Measurements from ENCODE around the gene KLHL26. TPM values are rescaled to one million over a fixed set of nuclear protein-coding genes. Genes with fewer than 3 reads are reported as not detected.

KLHL26 gene
- total RNA-seq, 2 experiments from 2014 or later, result 13.7 to 19.0 TPM

GRCh38 chr19:18606281-18607225 lies 30.3 kb upstream of the KLHL26 start, which contains the start of gene CRLF1:
TSS of gene CRLF1 (minus strand) at chr19:18606799. CDS start at chr19:18606656, 143 bp downstream.
- no peak within 1 kb of the TSS for H3K27ac ChIP-seq (ENCODE audit: low read depth in 1 of 2, low read length in 2 of 2)
- peaks cover 74 to 76% of the 10 kb centered on the region in 2 experiments for H3K27me3 ChIP-seq (ENCODE audit: control insufficient read depth in 1 of 2, insufficient read depth in 2 of 2, low read length in 2 of 2)
- CTCF ChIA-PET, result no interaction called here
- DNase-seq (no peak), ATAC-seq (ENCODE audit: poor library complexity) (no peak)
- peaks cover 0 to 38% of the 10 kb centered on the region in 2 experiments for H3K9me3 ChIP-seq (ENCODE audit: control insufficient read depth in 1 of 2, insufficient read depth in 1 of 2, low read length in 2 of 2)
- no peak within 1 kb of the TSS for H3K4me3 ChIP-seq (ENCODE audit: low read length)
- no peak for TF ChIP-seq CTCF (IDR thresholded peaks at IDR 0.05)
- POLR2A ChIA-PET, result no interaction called here
- Mint-ChIP-seq H3K4me1 (ENCODE audit: low read depth) (peaks cover 21% of the 10 kb centered on the region), H3K4me3 (no peak within 1 kb of the TSS), H3K9me3 (no peaks in the 10 kb centered on the region), H3K27me3 (peaks cover 72% of the 10 kb centered on the region), H3K36me3 (ENCODE audit: low read depth) (no peaks in the 10 kb centered on the region), H3K27ac (no peak within 1 kb of the TSS)
- H3K4me1 ChIP-seq (ENCODE audit: insufficient read depth, low read length), result peaks cover 44% of the 10 kb centered on the region
- intact Hi-C loops (cut with DNase I, micrococcal nuclease), result no loop called here
- no peaks in the 10 kb centered on the region for H3K36me3 ChIP-seq (ENCODE audit: insufficient read depth, low read length)

GRCh38 chr19:18607226-18608101 lies 29.4 kb upstream of the KLHL26 start:
- H3K9me3 ChIP-seq (ENCODE audit: control insufficient read depth in 1 of 2, insufficient read depth in 1 of 2, low read length in 2 of 2), result peaks cover 0 to 43% of the 10 kb centered on the region in 2 experiments
- peak in 2 of 14 experiments; percentile 23 to 35 for DNase-seq
- Mint-ChIP-seq H3K4me3 (no peak overlapping the region), H3K9me3 (no peaks in the 10 kb centered on the region), H3K4me1 (ENCODE audit: low read depth) (peaks cover 27% of the 10 kb centered on the region), H3K36me3 (ENCODE audit: low read depth) (no peaks in the 10 kb centered on the region), H3K27me3 (peaks cover 72% of the 10 kb centered on the region), H3K27ac (no peak overlapping the region)
- peaks cover 53% of the 10 kb centered on the region for H3K4me1 ChIP-seq (ENCODE audit: insufficient read depth, low read length)
- intact Hi-C loops (cut with DNase I, micrococcal nuclease), result no loop called here
- ChIA-PET POLR2A (no interaction called here), CTCF (no interaction called here)
- no peak overlapping the region for H3K4me3 ChIP-seq (ENCODE audit: low read length)
- no peak overlapping the region for H3K27ac ChIP-seq (ENCODE audit: low read depth in 1 of 2, low read length in 2 of 2)
- H3K27me3 ChIP-seq (ENCODE audit: control insufficient read depth in 1 of 2, insufficient read depth in 2 of 2, low read length in 2 of 2), result peaks cover 77 to 83% of the 10 kb centered on the region in 2 experiments
- no peaks in the 10 kb centered on the region for H3K36me3 ChIP-seq (ENCODE audit: insufficient read depth, low read length)
- TF ChIP-seq CTCF (IDR thresholded peaks at IDR 0.05), result no peak
- ATAC-seq (ENCODE audit: poor library complexity), result no peak

GRCh38 chr19:18608102-18608804 lies 28.6 kb upstream of the KLHL26 start:
- no peaks in the 10 kb centered on the region for H3K36me3 Mint-ChIP-seq (ENCODE audit: low read depth)
- peaks cover 25% of the 10 kb centered on the region for H3K4me1 Mint-ChIP-seq (ENCODE audit: low read depth)
- DNase-seq (no peak), ATAC-seq (ENCODE audit: poor library complexity) (no peak)
- no peaks in the 10 kb centered on the region for H3K36me3 ChIP-seq (ENCODE audit: insufficient read depth, low read length)
- peaks cover 75 to 83% of the 10 kb centered on the region in 2 experiments for H3K27me3 ChIP-seq (ENCODE audit: control insufficient read depth in 1 of 2, insufficient read depth in 2 of 2, low read length in 2 of 2)
- TF ChIP-seq CTCF (IDR thresholded peaks at IDR 0.05), result no peak
- H3K27ac ChIP-seq (ENCODE audit: low read depth in 1 of 2, low read length in 2 of 2), result no peak overlapping the region
- ChIA-PET CTCF (no interaction called here), POLR2A (no interaction called here)
- H3K9me3 Mint-ChIP-seq, result no peaks in the 10 kb centered on the region
- no peak overlapping the region for H3K4me3 Mint-ChIP-seq
- intact Hi-C loops (cut with DNase I, micrococcal nuclease), result no loop called here
- H3K4me1 ChIP-seq (ENCODE audit: insufficient read depth, low read length), result peaks cover 58% of the 10 kb centered on the region
- H3K27ac Mint-ChIP-seq, result no peak overlapping the region
- H3K27me3 Mint-ChIP-seq, result peaks cover 70% of the 10 kb centered on the region
- no peak overlapping the region for H3K4me3 ChIP-seq (ENCODE audit: low read length)
- H3K9me3 ChIP-seq (ENCODE audit: control insufficient read depth in 1 of 2, insufficient read depth in 1 of 2, low read length in 2 of 2), result peaks cover 0 to 41% of the 10 kb centered on the region in 2 experiments
